GM23338 (cell line): ENCODE data around the gene RXRG. TPM values are rescaled to one million over a fixed set of nuclear protein-coding genes. Genes with fewer than 3 reads are reported as not detected.

Experiments used
- ATAC-seq: fragments of 200-7000 bp; cut with Tn5 transposase; 3 replicates; pipeline ENCODE4 v1.9.1; 2020
- DNase-seq: peaks from one replicate; pipeline ENCODE4 v3.0.0-alpha.2; 2015; ENCODE audit warnings: low spot score
- H2AFZ ChIP-seq: fragments of 200-600 bp; sonication (generic); 2 replicates; pipeline ENCODE4 v1.8.0; 2016; ENCODE audit warnings: antibody characterized with exemption, mild to moderate bottlenecking, moderate library complexity
- H3F3A ChIP-seq: fragments of 200-600 bp; sonication (generic); replicated peaks from 2 replicates; pipeline ENCODE4 v1.8.0; 2017; ENCODE audit warnings: antibody characterized with exemption, mixed run types, low read depth
- H3K27ac ChIP-seq: fragments of 200-600 bp; sonication (generic); 2 replicates; pipeline ENCODE4 v1.6.1; 2016; ENCODE audit warnings: low read depth
- H3K27me3 ChIP-seq: fragments of 200-600 bp; sonication (generic); 2 replicates; pipeline ENCODE4 v1.8.0; 2016; ENCODE audit warnings: mild to moderate bottlenecking, mixed run types, moderate library complexity; ENCODE audit not compliant: insufficient read depth
- H3K36me3 ChIP-seq: fragments of 200-600 bp; sonication (generic); 2 replicates; pipeline ENCODE4 v1.8.0; 2016; ENCODE audit warnings: mild to moderate bottlenecking; ENCODE audit not compliant: insufficient read depth
- H3K4me1 ChIP-seq: fragments of 200-600 bp; sonication (generic); 2 replicates; pipeline ENCODE4 v1.8.0; 2016; ENCODE audit warnings: mild to moderate bottlenecking, moderate library complexity; ENCODE audit not compliant: insufficient read depth
- H3K4me2 ChIP-seq: fragments of 200-600 bp; sonication (generic); 2 replicates; pipeline ENCODE4 v1.7.1; 2017; ENCODE audit warnings: mixed run types
- H3K4me3 ChIP-seq: fragments of 200-600 bp; sonication (generic); 2 replicates; pipeline ENCODE4 v1.6.1; 2016; ENCODE audit warnings: mixed run types
- H3K79me2 ChIP-seq: fragments of 200-600 bp; sonication (generic); replicated peaks from 2 replicates; pipeline ENCODE4 v1.8.0; 2017; ENCODE audit warnings: mild to moderate bottlenecking; ENCODE audit not compliant: insufficient read depth
- H3K9me2 ChIP-seq: fragments of 200-600 bp; sonication (generic); 2 replicates; pipeline ENCODE4 v1.8.0; 2017; ENCODE audit not compliant: insufficient read depth
- H4K20me1 ChIP-seq: fragments of 200-600 bp; sonication (generic); replicated peaks from 2 replicates; pipeline ENCODE4 v1.8.0; 2017; ENCODE audit warnings: mild to moderate bottlenecking; ENCODE audit not compliant: insufficient read depth
- H3K27ac Mint-ChIP-seq: 2 replicates; pipeline ENCODE4 v1.8.0; 2020; ENCODE audit warnings: inconsistent platforms, mild to moderate bottlenecking, moderate library complexity, mixed read lengths
- H3K27me3 Mint-ChIP-seq: 3 replicates; pipeline ENCODE4 v1.8.0; 2022; ENCODE audit warnings: low read depth, mild to moderate bottlenecking, moderate library complexity, mixed read lengths, inconsistent platforms; ENCODE audit not compliant: insufficient read depth, poor library complexity
- H3K36me3 Mint-ChIP-seq: 3 replicates; pipeline ENCODE4 v1.8.0; 2021; ENCODE audit warnings: low read depth, mild to moderate bottlenecking, inconsistent platforms, moderate library complexity, mixed read lengths
- H3K4me1 Mint-ChIP-seq: 3 replicates; pipeline ENCODE4 v1.8.0; 2020; ENCODE audit warnings: mild to moderate bottlenecking, inconsistent platforms, mixed read lengths
- H3K4me3 Mint-ChIP-seq: 3 replicates; pipeline ENCODE4 v1.8.0; 2021; ENCODE audit warnings: moderate library complexity, mild to moderate bottlenecking, inconsistent platforms, mixed read lengths
- H3K9me3 Mint-ChIP-seq: 3 replicates; pipeline ENCODE4 v1.8.0; 2020; ENCODE audit warnings: moderate library complexity, mild to moderate bottlenecking, inconsistent platforms, mixed read lengths
- EZH2phosphoT487 ChIP-seq: fragments of 200-600 bp; sonication (generic); IDR thresholded peaks from one replicate; pipeline ENCODE4 v1.8.1; 2018; ENCODE audit warnings: antibody characterized with exemption; ENCODE audit not compliant: unreplicated experiment
- JUNB ChIP-seq: IDR thresholded peaks from one replicate; pipeline ENCODE4 v1.6.1; 2016; ENCODE audit warnings: antibody characterized with exemption; ENCODE audit not compliant: unreplicated experiment
- NANOG ChIP-seq: IDR thresholded peaks from 2 replicates; pipeline ENCODE4 v1.6.1; 2016; ENCODE audit warnings: antibody characterized with exemption, borderline replicate concordance
- STAT1 ChIP-seq: IDR thresholded peaks from one replicate; pipeline ENCODE4 v1.6.1; 2016; ENCODE audit warnings: antibody characterized with exemption; ENCODE audit not compliant: unreplicated experiment
- polyA plus RNA-seq: library from polyadenylated mRNA; unstranded; fragments of >200 nt; fragmentation: Nextera tagmentation; extraction: Ambion mirVana; gene quantifications from 2 replicates; pipeline ENCODE4 v1.2.1, GENCODE V29; 2016
- total RNA-seq: library from RNA; depleted of rRNA; stranded (reverse); fragments of >200 nt; shearing (Covaris generic); gene quantifications from 2 replicates; pipeline ENCODE4 v1.2.3, GENCODE V29; 2014
- TF ChIP-seq, protein P1 (sequence below): IDR thresholded peaks from one replicate; pipeline ENCODE4 v1.6.1; 2018; ENCODE audit warnings: antibody characterized with exemption; ENCODE audit not compliant: unreplicated experiment
- TF ChIP-seq, protein P2 (sequence below): IDR thresholded peaks from 2 replicates; pipeline ENCODE4 v1.6.1; 2016; ENCODE audit warnings: antibody characterized with exemption
- TF ChIP-seq, protein P3 (sequence below), 2 experiments: fragments of 200-600 bp in 1 of 2; sonication (generic) in 1 of 2; conservative IDR thresholded peaks; 2 replicates each; pipeline versions ENCODE4 v1.5.1 to v1.6.1; 2016 to 2017; ENCODE audit warnings: antibody characterized with exemption in 2 of 2, low read depth in 2 of 2, mild to moderate bottlenecking in 2 of 2, moderate library complexity in 1 of 2

Gene RXRG
- total and polyA plus RNA-seq, 2 experiments from 2014 or later: not detected

DNA sequence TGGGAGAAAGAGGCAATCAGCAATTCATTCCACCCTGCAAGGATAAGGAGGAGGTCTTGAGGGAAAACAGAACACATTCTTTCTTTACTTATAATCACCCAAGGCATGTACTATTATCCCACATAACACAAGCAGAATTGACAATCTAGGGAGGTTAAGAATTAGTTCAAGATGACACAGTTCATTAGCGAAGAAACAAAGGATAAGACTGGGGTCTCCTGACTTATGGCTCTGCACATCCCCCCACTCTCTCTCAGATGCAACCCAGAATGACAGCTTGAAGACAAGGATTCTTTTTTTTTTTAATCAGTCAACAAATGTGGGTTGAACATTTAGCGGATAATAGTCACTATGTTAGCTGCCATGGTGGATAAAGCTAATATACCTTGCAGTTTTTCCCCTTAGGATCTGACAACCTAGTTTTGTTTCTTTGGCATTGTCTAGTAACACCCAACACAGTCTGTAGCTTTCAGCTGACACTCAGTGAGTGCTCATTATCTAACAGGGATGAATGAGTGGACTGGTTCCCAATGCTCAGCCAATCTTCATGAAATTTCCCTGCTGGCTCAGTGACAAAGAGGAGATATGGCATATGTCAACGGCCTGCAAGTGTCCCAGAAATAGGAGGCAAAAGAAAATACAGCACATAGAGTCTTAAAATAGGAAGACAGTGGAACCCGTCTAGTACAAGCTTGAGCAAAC, 35.1 kb downstream of the RXRG start:
- no peak overlapping the region; the same call in 1 of the 2 replicates for H2AFZ ChIP-seq
- Mint-ChIP-seq H3K9me3 (no peaks in the 10 kb centered on the region), H3K27ac (no peak overlapping the region), H3K4me1 (no peaks in the 10 kb centered on the region), H3K4me3 (no peak overlapping the region), H3K36me3 (no peaks in the 10 kb centered on the region), H3K27me3 (no peaks in the 10 kb centered on the region)
- H3K27me3 ChIP-seq: no peaks in the 10 kb centered on the region
- no peak overlapping the region for H3K27ac ChIP-seq
- H3K79me2 ChIP-seq: no peaks in the 10 kb centered on the region
- H3K9me2 ChIP-seq: no peaks in the 10 kb centered on the region
- DNase-seq: no peak
- no peaks in the 10 kb centered on the region for H3K36me3 ChIP-seq
- H4K20me1 ChIP-seq: no peaks in the 10 kb centered on the region
- TF ChIP-seq EZH2phosphoT487 (no peak), NANOG (no peak), STAT1 (no peak), JUNB (no peak)
- TF ChIP-seq, protein P1, sequence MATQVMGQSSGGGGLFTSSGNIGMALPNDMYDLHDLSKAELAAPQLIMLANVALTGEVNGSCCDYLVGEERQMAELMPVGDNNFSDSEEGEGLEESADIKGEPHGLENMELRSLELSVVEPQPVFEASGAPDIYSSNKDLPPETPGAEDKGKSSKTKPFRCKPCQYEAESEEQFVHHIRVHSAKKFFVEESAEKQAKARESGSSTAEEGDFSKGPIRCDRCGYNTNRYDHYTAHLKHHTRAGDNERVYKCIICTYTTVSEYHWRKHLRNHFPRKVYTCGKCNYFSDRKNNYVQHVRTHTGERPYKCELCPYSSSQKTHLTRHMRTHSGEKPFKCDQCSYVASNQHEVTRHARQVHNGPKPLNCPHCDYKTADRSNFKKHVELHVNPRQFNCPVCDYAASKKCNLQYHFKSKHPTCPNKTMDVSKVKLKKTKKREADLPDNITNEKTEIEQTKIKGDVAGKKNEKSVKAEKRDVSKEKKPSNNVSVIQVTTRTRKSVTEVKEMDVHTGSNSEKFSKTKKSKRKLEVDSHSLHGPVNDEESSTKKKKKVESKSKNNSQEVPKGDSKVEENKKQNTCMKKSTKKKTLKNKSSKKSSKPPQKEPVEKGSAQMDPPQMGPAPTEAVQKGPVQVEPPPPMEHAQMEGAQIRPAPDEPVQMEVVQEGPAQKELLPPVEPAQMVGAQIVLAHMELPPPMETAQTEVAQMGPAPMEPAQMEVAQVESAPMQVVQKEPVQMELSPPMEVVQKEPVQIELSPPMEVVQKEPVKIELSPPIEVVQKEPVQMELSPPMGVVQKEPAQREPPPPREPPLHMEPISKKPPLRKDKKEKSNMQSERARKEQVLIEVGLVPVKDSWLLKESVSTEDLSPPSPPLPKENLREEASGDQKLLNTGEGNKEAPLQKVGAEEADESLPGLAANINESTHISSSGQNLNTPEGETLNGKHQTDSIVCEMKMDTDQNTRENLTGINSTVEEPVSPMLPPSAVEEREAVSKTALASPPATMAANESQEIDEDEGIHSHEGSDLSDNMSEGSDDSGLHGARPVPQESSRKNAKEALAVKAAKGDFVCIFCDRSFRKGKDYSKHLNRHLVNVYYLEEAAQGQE: no peak
- ATAC-seq: no peak
- no peak overlapping the region for H3K4me2 ChIP-seq
- no peaks in the 10 kb centered on the region for H3K4me1 ChIP-seq
- H3F3A ChIP-seq: no peaks in the 10 kb centered on the region
- H3K4me3 ChIP-seq: no peak overlapping the region

GRCh38 chr1:165408518-165408917, 36.4 kb downstream of the RXRG start:
- Mint-ChIP-seq H3K4me3 (no peak overlapping the region), H3K9me3 (no peaks in the 10 kb centered on the region), H3K36me3 (no peaks in the 10 kb centered on the region), H3K4me1 (no peaks in the 10 kb centered on the region), H3K27ac (no peak overlapping the region), H3K27me3 (no peaks in the 10 kb centered on the region)
- no peaks in the 10 kb centered on the region for H3K4me1 ChIP-seq
- no peak overlapping the region for H2AFZ ChIP-seq
- DNase-seq (peak; percentile 85), ATAC-seq (peak; percentile 82)
- H3K4me2 ChIP-seq: no peak overlapping the region
- H3K27me3 ChIP-seq: no peaks in the 10 kb centered on the region
- TF ChIP-seq, protein P2, sequence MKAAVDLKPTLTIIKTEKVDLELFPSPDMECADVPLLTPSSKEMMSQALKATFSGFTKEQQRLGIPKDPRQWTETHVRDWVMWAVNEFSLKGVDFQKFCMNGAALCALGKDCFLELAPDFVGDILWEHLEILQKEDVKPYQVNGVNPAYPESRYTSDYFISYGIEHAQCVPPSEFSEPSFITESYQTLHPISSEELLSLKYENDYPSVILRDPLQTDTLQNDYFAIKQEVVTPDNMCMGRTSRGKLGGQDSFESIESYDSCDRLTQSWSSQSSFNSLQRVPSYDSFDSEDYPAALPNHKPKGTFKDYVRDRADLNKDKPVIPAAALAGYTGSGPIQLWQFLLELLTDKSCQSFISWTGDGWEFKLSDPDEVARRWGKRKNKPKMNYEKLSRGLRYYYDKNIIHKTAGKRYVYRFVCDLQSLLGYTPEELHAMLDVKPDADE: no peak
- TF ChIP-seq, protein P3, sequence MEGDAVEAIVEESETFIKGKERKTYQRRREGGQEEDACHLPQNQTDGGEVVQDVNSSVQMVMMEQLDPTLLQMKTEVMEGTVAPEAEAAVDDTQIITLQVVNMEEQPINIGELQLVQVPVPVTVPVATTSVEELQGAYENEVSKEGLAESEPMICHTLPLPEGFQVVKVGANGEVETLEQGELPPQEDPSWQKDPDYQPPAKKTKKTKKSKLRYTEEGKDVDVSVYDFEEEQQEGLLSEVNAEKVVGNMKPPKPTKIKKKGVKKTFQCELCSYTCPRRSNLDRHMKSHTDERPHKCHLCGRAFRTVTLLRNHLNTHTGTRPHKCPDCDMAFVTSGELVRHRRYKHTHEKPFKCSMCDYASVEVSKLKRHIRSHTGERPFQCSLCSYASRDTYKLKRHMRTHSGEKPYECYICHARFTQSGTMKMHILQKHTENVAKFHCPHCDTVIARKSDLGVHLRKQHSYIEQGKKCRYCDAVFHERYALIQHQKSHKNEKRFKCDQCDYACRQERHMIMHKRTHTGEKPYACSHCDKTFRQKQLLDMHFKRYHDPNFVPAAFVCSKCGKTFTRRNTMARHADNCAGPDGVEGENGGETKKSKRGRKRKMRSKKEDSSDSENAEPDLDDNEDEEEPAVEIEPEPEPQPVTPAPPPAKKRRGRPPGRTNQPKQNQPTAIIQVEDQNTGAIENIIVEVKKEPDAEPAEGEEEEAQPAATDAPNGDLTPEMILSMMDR (conservative IDR thresholded peaks at IDR 0.05; ENCODE audit: low read depth in 2 of 2): peak; percentile 62 to 77
- H3K9me2 ChIP-seq: no peaks in the 10 kb centered on the region
- no peaks in the 10 kb centered on the region for H3K36me3 ChIP-seq
- H3K4me3 ChIP-seq: no peak overlapping the region
- H3K79me2 ChIP-seq: no peaks in the 10 kb centered on the region
- no peaks in the 10 kb centered on the region for H4K20me1 ChIP-seq
- no peaks in the 10 kb centered on the region for H3F3A ChIP-seq
- no peak overlapping the region for H3K27ac ChIP-seq
